HG03097 (cell line): ENCODE measurements around the gene ADPRHL1.

Experiments used
- ATAC-seq: cut with Tn5 transposase; IDR thresholded peaks from one replicate; pipeline ENCODE4 v1.9.1; 2021; ENCODE audit not compliant: unreplicated experiment, low FRiP score

Gene ADPRHL1

GRCh38 chr13:113420232-113420631, 33.1 kb downstream of the ADPRHL1 start:
- no peak for ATAC-seq

- no peak for ATAC-seq
Observed at GRCh38 chr13:113419531-113420193, 33.6 kb downstream of the ADPRHL1 start.

GRCh38 chr13:113418722-113419049, 34.6 kb downstream of the ADPRHL1 start:
- no peak for ATAC-seq

GRCh38 chr13:113417836-113418721, 35.2 kb downstream of the ADPRHL1 start:
- no peak for ATAC-seq

GRCh38 chr13:113417008-113417751, 36.1 kb downstream of the ADPRHL1 start:
- no peak for ATAC-seq

GRCh38 chr13:113415825-113416224, 37.5 kb downstream of the ADPRHL1 start:
- ATAC-seq: no peak

GRCh38 chr13:113415032-113415431, 38.3 kb downstream of the ADPRHL1 start:
- no peak for ATAC-seq

- ATAC-seq: no peak
Observed at GRCh38 chr13:113414335-113414734, 39.0 kb downstream of the ADPRHL1 start.

GRCh38 chr13:113413898-113414282, 39.4 kb downstream of the ADPRHL1 start:
- no peak for ATAC-seq

- ATAC-seq: no peak
Observed at GRCh38 chr13:113413178-113413897, 40.0 kb downstream of the ADPRHL1 start.

- ATAC-seq: no peak
Observed at GRCh38 chr13:113412440-113412839, 40.8 kb downstream of the ADPRHL1 start.

GRCh38 chr13:113411216-113412023, 41.9 kb downstream of the ADPRHL1 start:
- ATAC-seq: no peak

GRCh38 chr13:113410472-113411201, 42.7 kb downstream of the ADPRHL1 start:
- ATAC-seq: no peak

- ATAC-seq: no peak
Observed at GRCh38 chr13:113408562-113408961, 44.7 kb downstream of the ADPRHL1 start.

- ATAC-seq: no peak
Observed at GRCh38 chr13:113407531-113408393, 45.5 kb downstream of the ADPRHL1 start.

GRCh38 chr13:113407103-113407530, 46.2 kb downstream of the ADPRHL1 start:
- ATAC-seq: no peak

GRCh38 chr13:113406321-113407102, 46.8 kb downstream of the ADPRHL1 start:
- ATAC-seq: no peak
